Myocyte (in vitro differentiated cells): ENCODE results near the gene DNAI7. TPM values are rescaled to one million over a fixed set of nuclear protein-coding genes. Genes with fewer than 3 reads are reported as not detected.

Experiments used
- total RNA-seq: library from RNA; depleted of rRNA; stranded (reverse); fragments of >200 nt; gene quantifications from 2 replicates; pipeline ENCODE4 v1.2.3, GENCODE V29; 2014

The DNAI7 gene
- total RNA-seq, 1 donor from 2014 or later = 0.19 TPM

Other genes starting within 250 kb of the DNAI7 start
- 70.6 and 98.7 TPM in 2 replicates for gene BCAT1, start 246.1 kb downstream of the DNAI7 start, total RNA-seq
- gene ETFRF1, start 77 bp upstream of the DNAI7 start, total RNA-seq = 62.6 and 70.6 TPM in 2 replicates
- 5.6 and 7.4 TPM in 2 replicates for gene KRAS, start 55.8 kb upstream of the DNAI7 start, total RNA-seq